ENCODE measurements around the gene TIMM44. TPM values are rescaled to one million over a fixed set of nuclear protein-coding genes. Genes with fewer than 3 reads are reported as not detected.
"Not testable (repeated sequence)": the region's sequence is repeated elsewhere in the genome, so short reads cannot be mapped to it uniquely, and the experiment has no call there.

TIMM44 gene
- total RNA-seq, 1 experiment from 2014 or later = 58.8 TPM

DNA sequence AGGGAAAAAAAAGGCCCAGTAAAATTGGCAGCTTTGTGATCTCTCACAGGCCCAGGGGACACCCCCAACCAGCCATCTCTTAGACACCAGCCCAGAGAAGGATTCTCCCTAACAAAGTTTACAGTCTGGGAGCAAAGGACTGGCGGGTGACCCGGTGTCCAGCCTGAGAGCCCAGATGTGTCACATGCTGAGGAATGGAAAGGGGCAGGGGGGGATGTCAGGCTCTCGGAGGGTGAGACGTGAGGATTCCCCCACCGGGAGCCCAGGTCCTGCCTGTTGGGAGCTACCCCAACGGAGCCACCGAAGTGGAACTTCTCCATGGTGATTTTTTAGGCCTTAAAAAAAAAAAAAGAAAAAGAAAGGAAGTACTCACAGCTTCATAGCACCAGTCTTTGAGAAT lies 12.7 kb downstream of the TIMM44 start:
- in situ Hi-C loops (cut with HindIII; ENCODE audit: low pct_unique_long_range_greater_than_20kb, low sequenced_read_pairs) = no loop called here
- DNase-seq (ENCODE audit: low read depth) = no peak

DNA sequence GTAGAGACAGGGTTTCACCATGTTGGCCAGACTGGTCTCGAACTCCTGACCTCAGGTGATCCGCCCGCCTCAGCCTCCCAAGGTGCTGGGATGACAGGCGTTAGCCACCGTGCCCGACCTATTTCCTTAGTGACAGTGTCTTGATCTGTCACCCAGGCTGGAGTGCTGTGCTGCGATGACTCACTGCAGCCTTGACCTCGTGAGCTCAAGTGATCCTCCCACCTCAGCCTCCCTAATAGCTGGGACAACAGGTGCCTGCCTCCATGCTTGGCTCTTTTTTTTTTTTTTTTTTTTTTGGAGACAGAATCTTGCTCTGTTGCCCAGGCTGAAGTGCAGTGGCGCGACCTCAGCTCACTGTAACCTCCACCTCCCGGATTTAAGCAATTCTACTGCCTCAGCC lies 13.4 kb downstream of the TIMM44 start:
- in situ Hi-C loops (cut with HindIII; ENCODE audit: low pct_unique_long_range_greater_than_20kb, low sequenced_read_pairs); DNase-seq (ENCODE audit: low read depth): not testable (repeated sequence)

DNA sequence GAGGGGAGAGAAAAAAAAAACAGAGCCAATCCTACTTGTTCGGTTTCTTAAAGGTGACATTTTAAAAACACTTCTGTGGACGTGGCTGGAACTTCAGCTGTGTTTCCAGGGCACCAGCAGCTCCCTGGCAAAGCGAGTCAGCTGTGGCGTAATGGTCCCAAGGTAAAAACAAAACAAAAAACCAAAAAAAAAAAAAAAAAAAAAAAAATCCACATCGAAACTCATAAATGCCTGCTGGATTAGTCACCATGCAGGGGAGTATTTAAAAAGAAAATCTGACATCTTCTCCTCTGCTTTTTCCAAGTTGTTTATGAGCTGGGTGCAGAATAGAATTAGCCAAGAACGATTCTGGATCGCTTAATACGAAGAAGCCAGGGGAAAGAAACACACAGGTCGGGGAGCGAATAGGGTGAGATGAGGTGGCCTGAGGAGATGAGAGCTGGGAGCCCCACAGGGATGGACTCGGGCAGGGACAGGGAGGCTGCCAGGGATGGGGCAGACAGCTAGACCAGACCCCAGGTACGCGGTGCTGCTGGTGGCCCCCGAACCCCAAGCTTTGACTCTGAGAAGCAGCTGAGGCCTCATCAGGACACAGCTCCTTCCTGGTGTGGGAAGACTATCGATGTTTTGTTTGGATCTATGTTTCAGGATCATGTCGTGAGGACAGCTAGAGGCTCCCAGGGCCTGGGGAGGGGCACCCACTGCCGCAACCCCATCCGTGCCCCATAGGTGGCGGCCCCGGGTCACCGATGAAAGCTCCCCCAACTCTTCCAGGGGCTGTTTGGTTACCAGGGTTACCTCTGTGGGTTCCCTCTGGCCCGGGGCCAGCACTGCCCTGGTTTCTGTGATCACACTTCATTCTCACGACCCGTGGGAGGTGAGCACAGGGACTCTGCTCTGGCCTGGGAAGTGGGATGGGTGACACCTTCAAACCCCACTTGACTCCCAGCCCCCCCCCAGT lies 14.4 kb downstream of the TIMM44 start:
- in situ Hi-C loops (cut with HindIII; ENCODE audit: low pct_unique_long_range_greater_than_20kb, low sequenced_read_pairs) = no loop called here
- peak; percentile 63 for DNase-seq (ENCODE audit: low read depth)

DNA sequence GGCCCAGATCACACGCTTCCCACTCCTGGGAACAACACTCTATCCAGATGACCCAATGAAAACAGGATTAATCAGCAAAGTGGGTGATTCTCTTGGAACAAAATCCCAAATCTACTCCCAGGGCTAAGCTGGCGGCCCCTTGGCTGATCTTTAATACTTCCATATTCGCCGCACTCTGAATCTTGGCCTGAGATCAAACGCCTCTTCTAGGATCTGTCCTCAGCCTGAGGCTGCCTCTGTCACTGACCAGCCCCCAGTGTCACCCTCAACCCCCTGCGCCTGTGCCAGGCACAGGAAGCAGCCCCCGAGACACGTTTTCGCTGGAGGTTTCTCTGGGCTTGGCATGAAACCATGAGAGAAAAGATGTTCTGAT lies 15.1 kb downstream of the TIMM44 start:
- DNase-seq (ENCODE audit: low read depth) = no peak
- in situ Hi-C loops (cut with HindIII; ENCODE audit: low pct_unique_long_range_greater_than_20kb, low sequenced_read_pairs) = no loop called here

DNA sequence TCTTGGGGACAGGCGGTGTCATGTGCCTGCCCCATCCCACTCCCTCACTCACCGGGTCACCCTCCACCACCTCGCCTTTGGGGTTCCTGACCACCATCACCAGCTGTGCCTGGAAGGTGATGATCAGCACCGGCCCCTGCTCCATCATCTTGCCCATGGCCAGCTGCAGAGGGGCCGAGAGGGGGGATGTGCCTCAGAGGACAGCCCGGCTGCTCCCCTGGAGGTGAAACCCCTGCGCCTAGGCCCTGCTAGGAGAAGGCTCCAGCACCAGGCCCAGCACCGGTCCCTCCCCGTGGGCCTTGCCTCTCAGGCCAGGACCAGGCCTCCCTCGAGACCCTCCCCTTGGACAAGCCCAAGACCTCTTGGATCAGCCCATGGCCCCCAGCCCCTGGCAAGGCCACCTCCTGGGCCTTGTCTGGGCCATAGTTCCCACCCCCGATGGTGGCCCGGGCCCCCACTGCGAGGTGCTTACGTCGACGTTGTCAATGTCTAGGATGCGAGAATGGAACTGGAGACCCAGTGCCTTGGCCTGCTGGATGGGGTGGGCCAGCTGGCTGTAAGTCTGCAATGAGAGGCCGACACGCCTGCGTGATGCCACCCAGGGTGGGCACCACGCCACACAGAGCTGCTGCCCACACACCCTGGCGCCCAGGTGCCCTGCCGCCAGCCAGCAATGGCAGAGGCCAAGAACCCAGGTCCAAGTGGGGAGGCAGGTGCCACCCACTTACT lies 15.7 kb downstream of the TIMM44 start:
- in situ Hi-C loops (cut with HindIII; ENCODE audit: low pct_unique_long_range_greater_than_20kb, low sequenced_read_pairs) = no loop called here
- no peak for DNase-seq (ENCODE audit: low read depth)

DNA sequence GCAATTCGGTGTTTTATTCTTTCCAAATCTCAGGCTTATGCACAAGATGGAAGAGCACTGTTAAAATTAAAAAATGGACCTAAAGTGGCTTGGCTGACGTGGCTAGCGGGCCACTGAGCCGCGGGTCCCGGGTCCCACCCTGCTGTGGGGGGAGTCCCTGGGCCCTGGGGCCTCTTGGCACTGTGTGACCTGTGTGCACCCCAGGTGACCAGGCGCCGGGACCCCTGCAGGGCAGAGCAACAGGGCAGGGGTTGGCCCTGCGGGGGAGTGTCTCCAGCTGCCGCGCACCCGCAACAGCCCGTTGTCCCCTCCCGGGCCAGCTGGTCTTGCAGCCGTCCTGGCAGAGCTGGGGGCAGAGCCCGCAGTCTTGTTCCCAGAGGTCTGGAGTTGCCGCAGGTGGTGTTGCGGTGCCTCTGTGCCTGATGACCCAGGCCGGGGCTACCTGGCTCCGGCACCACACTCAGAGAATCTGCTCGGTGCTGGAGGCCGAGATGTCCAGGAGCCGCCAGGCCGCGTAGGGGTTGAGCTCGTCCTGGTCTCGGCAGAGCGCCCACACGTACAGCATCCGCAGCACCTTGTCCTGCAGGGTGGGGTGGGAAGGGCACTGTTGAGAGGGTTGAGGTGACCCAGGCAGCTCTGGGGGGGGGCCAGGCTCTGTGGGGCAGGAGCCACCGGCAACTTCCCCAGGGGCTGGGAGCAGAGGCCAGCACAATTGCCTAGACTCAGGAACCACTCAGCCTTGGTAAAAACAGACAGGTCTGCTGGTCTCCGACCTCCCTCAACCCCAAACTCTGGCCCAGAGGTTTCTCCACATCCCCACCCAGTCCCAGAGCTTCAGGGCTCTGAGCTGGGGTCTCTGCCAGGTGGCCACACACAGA lies 16.5 kb downstream of the TIMM44 start:
- in situ Hi-C loops (cut with HindIII; ENCODE audit: low pct_unique_long_range_greater_than_20kb, low sequenced_read_pairs) = no loop called here

DNA sequence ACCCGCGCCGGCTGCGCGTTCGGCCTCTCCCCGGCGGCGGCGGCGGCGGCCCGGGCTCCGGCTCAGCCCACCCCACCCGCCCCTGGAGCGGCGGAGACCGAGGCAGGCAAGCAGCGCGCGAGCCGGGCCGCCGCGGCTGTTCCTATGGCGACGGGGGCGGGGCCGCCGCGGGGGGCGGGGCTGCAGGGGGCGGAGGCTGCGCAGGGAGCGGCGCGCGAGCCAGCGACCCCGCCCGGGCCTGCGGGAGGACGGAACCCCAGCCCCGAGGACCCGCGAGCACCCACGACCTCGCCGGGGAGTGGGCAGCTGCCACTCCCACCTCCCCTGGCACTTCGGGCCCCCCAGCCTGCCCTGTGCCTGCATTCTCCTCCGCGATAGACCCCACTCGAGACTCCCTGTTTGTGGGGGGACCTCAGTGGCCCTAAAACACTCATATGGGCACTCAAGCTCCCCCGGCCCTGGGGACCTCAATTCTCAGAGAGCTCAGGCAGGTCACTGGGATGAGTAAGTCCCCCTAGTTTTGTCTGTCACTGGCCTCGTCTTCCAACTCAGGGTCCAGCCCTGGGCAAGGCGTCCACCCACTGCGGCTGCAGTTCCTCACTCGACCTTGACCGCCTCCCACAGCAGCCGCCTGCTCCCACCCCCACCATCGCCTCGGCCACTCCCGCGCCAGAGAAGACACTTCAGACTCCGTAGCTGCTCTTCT lies 17.3 kb downstream of the TIMM44 start, which contains the start of gene CTXN1:
Gene CTXN1 (minus strand): TSS at position 115 of the 706 bp plus-strand sequence. CDS start 597 bp downstream, outside the sequence.
- DNase-seq (ENCODE audit: low read depth) = no peak
- in situ Hi-C loops (cut with HindIII; ENCODE audit: low pct_unique_long_range_greater_than_20kb, low sequenced_read_pairs) = no loop called here

More for the DNA sequence above, 16.5 kb downstream of the TIMM44 start:
- DNase-seq (ENCODE audit: low read depth) = no peak

DNA sequence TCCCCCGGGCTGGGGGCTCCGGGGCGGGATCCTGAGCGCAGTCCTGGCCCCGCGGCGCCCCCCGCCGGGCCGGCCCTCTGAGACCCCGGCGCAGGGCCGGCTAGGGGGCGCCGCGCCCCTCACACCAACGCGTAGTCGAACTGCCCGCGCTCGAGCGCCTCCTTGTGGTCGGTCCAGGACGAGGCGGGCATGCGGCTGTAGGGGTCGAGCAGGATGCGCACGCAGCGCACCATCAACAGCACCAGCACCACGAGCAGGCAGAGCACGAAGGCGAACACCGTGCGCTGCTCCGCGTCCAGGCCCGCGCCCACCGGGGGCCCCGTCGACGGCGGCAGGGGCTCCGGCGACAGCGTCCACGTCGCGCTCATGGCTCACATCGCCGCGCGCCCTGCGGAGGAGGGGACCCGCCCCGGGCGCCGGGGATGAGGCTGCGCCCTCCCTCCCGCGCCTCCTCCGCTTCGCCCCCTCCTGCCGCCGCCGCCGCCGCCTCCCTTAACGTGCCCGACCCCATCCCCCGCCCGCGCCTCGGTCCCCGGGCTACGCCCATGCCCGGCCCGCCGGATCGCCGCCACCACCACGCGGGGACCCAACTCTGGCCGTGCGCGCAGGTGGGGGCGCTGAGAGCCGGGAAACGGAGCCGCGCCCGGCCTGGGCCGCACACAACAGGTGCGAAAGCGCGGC lies 18.2 kb downstream of the TIMM44 start:
- in situ Hi-C loops (cut with HindIII; ENCODE audit: low pct_unique_long_range_greater_than_20kb, low sequenced_read_pairs) = no loop called here
- peak; percentile 59 for DNase-seq (ENCODE audit: low read depth)

DNA sequence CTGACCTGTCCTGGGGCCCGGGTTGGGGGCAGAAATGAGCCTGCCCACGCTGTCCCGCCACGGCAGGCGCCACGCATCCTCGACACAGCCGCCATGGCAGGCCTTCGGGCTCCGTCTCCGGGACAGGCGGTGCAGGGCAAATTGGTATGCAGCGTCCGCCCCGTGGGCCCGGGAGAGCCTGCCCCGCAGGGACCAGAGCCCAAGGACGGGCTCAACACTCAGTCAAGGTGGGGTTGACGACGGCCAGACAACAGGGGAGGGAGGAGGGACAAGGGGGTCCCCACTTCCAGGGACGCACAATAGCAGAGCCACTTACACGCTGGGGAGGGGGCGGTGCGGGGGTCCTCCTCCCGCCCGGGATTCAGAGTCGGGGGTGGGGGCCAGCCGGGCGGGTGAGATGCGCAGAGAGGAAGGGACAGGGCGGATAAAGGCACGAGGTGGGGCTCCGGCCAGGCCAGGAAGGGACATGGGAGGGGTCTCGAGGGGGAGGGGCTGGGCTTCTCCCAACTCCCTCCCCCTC lies 18.8 kb downstream of the TIMM44 start:
- DNase-seq (ENCODE audit: low read depth) = no peak
- in situ Hi-C loops (cut with HindIII; ENCODE audit: low pct_unique_long_range_greater_than_20kb, low sequenced_read_pairs) = no loop called here

DNA sequence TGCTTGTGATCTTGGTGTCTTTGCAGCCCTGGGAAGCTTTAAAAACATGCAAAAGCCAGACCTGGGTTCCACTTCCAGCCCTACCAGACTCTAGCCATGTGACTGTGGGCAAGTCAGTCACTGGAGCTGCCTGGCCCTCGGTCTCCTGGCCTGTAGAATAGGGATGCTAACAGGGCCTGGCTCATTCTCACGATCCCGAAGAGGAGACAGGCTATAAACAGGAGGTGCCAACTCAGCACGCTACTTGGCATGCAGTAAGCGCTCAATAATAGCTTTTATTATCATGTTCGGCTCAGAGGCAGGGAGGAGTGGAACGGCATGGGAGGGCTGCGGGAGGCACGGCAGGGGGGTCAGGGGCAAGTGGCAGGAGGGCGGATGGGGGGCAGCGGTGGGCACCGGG lies 19.2 kb downstream of the TIMM44 start:
- no peak for DNase-seq (ENCODE audit: low read depth)
- in situ Hi-C loops (cut with HindIII; ENCODE audit: low pct_unique_long_range_greater_than_20kb, low sequenced_read_pairs) = no loop called here

DNA sequence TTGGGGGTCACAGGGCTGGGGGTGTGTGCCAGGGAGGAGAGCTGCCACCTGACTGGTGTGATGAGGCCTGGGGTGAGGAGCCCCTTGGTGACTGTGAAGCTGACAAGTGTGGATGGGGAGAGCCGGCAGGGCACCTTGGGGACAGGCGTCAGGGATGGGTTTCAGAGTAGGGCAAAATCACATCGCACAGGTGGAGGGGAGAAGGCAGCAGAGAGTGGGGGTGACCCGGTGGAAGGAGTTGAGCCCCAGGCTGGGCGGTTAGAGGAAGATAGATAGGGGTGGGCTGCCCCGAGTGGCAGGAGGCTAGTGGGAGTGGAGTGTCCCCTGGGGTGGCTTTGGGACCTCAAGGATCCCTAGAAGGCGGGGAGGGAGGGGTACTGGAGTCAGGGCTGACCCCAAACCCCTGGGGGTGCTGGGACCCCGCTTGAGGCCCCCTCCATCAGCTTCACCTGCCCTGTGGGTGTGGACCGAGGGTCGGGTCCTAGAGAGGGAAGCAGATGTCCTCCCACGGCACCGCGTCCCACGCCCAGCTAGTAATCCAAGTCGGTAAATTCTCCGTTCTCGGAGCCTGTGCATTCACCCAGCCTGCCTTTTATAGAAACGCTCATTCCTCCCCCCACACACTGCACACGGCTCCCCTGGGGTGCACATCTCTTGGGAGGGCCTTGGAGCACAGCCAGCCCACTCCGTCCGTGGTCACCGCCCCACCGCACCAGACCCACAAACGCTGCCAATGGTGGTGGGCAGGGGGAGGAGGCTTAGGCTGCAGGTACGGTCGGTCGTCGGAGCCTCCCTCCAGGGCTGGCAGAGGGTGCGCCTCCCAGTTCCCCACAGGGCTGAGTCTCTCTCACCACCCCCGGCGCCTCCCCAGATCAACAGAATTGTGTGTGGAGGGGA lies 19.9 kb downstream of the TIMM44 start:
- DNase-seq (ENCODE audit: low read depth) = no peak
- in situ Hi-C loops (cut with HindIII; ENCODE audit: low pct_unique_long_range_greater_than_20kb, low sequenced_read_pairs) = no loop called here

DNA sequence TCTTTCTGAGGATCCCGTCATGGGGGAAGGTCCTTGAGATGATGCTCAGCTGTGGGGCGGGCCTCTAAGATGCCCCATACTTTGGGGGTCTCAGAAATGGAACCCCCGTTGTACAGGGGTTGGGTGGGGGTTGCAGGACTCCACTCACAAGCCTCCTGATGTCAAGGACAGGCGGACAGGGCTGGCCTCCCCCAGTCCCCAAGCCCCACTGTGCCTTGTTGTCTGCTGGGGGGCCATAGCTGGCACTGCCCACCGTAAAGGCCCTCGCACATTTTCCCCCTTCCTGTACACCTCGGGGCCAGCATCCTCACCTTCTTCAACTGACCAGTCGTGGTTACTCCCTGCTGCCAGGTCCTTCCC lies 20.6 kb downstream of the TIMM44 start:
- no peak for DNase-seq (ENCODE audit: low read depth)
- in situ Hi-C loops (cut with HindIII; ENCODE audit: low pct_unique_long_range_greater_than_20kb, low sequenced_read_pairs) = no loop called here

DNA sequence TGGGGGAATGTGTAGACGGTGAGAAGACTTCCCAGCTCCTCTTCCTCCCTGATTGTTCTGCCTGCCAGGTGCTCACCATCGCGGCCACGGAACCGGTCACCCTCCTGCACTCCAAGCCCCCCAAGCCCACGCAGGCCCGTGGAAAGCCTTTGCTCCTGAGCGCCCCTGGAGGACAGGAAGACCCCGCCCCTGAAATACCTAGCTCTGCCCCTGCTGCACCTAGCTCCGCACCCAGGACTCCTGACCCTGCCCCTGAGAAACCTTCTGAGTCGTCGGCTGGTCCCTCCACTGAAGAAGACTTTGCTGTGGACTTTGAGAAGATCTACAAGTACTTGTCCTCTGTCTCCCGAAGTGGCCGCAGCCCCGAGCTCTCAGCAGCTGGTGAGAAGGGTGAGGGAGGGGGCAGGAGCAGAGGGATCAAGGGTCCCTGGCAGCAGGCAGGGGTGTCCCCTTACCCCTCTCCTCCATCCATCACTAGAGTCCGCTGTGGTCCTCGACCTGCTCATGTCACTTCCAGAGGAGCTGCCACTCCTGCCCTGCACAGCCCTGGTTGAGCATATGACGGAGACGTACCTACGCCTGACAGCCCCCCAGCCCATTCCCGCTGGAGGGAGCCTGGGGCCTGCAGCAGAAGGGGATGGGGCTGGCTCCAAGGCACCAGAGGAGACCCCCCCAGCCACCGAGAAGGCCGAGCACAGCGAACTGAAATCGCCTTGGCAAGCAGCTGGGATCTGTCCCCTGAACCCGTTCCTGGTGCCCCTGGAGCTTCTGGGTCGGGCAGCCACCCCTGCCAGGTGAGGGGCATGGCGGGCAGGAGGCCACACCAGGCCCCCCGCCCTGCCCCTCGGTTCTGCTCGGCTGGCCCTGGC lies 21.3 kb downstream of the TIMM44 start:
- DNase-seq (ENCODE audit: low read depth) = no peak
- in situ Hi-C loops (cut with HindIII; ENCODE audit: low pct_unique_long_range_greater_than_20kb, low sequenced_read_pairs) = no loop called here

DNA sequence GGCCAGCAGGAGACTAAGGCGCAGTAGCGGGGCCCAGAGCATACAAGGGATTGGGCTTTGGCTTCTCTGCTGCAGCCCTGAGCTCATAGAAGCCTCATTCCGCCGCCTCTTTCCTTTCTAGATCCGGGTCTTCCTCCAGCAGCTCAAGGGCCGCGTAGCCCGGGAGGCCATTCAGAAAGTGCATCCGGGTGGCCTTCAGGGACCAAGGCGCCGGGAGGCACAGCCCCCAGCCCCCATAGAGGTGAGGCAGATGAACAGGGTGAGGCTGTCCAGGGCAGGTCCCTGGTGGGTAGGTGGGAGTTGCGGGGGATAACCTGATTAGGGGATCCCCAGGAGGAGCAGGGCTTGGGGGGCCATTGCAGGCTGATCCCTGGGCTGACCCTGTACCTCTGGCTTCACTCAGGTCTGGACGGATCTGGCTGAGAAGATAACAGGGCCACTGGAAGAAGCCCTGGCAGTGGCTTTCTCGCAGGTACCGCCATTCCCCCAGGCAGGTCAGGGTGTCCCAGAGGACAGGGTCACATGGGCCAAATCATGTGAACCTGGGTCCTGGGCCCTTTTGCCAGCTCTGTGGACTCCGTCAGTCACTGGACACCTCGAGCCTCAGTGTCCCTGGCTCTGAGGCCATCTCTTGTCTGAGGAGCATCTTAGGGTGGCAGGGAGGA lies 22.0 kb downstream of the TIMM44 start:
- DNase-seq (ENCODE audit: low read depth) = no peak
- in situ Hi-C loops (cut with HindIII; ENCODE audit: low pct_unique_long_range_greater_than_20kb, low sequenced_read_pairs) = no loop called here
